ENCODE data around the gene TP73.

Gene TP73

DNA sequence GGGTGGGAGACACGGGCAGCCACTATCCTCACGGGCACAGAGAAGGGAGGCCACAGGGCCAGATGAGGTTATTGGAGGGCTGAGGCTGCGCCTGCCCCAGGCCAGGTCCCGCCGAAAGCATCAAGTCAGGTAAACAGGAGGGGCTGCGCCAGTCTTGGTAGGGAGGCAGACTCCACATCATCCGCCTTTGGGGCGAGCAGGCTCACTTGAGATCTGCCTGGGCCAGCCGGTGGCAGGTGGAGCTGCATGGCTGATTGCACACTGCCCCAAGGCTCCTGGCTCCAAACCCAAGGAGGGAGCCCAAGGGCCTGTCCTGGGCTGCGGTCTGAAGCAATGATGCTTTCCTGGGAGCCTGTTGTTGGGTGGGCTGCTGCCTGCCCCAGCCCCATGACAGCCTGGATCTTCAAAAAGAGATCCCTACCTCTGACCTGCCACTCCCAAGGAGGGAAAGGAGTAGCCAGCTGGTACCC is 124.8 kb downstream of the TP73 start:
- H3K9ac ChIP-seq (ENCODE audit: low read depth, low read length), result no peak overlapping the region
- H3K4me1 ChIP-seq (ENCODE audit: control insufficient read depth, insufficient read depth, low read length), result peaks cover 5% of the 10 kb centered on the region
- no peak overlapping the region for H3K4me3 ChIP-seq (ENCODE audit: low read depth, low read length)
- no peaks in the 10 kb centered on the region for H3K27me3 ChIP-seq (ENCODE audit: control insufficient read depth, insufficient read depth, low read length)
- peaks cover 35% of the 10 kb centered on the region for H3K36me3 ChIP-seq (ENCODE audit: control insufficient read depth, insufficient read depth, low read length)
- H3K9me3 ChIP-seq (ENCODE audit: control insufficient read depth, insufficient read depth, low read length), result no peaks in the 10 kb centered on the region

GRCh38 chr1:3777647-3778589 is 125.6 kb downstream of the TP73 start:
- Histone ChIP-seq H3K4me3 (ENCODE audit: low read depth, low read length) (no peak overlapping the region), H3K9me3 (ENCODE audit: control insufficient read depth, insufficient read depth, low read length) (no peaks in the 10 kb centered on the region), H3K9ac (ENCODE audit: low read depth, low read length) (no peak overlapping the region), H3K4me1 (ENCODE audit: control insufficient read depth, insufficient read depth, low read length) (peaks cover 5% of the 10 kb centered on the region), H3K27me3 (ENCODE audit: control insufficient read depth, insufficient read depth, low read length) (no peaks in the 10 kb centered on the region), H3K36me3 (ENCODE audit: control insufficient read depth, insufficient read depth, low read length) (peaks cover 40% of the 10 kb centered on the region)

GRCh38 chr1:3778590-3779264 is 126.4 kb downstream of the TP73 start:
- Histone ChIP-seq H3K36me3 (ENCODE audit: control insufficient read depth, insufficient read depth, low read length) (peaks cover 44% of the 10 kb centered on the region), H3K9ac (ENCODE audit: low read depth, low read length) (no peak overlapping the region), H3K27me3 (ENCODE audit: control insufficient read depth, insufficient read depth, low read length) (no peaks in the 10 kb centered on the region), H3K9me3 (ENCODE audit: control insufficient read depth, insufficient read depth, low read length) (no peaks in the 10 kb centered on the region), H3K4me1 (ENCODE audit: control insufficient read depth, insufficient read depth, low read length) (peaks cover 2% of the 10 kb centered on the region), H3K4me3 (ENCODE audit: low read depth, low read length) (no peak overlapping the region)

DNA sequence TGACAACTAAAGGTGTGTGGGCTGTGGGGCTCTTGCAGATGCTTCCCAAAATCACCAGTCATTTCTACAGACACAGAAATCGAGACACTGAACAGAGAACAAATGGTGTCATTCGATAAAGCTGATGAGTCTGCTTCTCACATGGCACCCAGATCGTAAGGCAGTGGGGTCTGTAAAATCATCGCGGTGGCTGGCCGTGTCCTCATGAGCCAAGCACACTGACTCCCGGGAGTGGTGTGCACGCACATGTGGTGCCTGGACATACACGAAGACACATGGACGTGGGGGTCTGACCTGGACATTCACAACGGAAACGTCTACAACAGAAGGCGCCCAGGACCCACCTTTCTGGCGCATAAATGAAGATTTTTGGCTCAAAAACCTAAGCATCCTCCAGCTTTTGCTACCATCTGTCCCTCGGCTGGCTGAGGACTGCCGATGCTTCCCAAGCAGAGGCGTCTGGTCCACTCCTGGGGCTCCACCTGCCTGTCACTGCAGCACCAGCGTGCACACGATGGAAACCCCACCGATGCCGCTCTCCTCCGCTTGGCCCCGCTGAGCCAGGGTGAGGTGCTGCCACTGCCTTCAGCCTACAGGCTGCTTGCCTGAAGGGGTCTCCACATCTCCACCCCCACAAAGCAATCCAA is 127.1 kb downstream of the TP73 start:
- Histone ChIP-seq H3K9ac (ENCODE audit: low read depth, low read length) (no peak overlapping the region), H3K4me3 (ENCODE audit: low read depth, low read length) (no peak overlapping the region), H3K9me3 (ENCODE audit: control insufficient read depth, insufficient read depth, low read length) (no peaks in the 10 kb centered on the region), H3K27me3 (ENCODE audit: control insufficient read depth, insufficient read depth, low read length) (no peaks in the 10 kb centered on the region), H3K4me1 (ENCODE audit: control insufficient read depth, insufficient read depth, low read length) (peaks cover 2% of the 10 kb centered on the region), H3K36me3 (ENCODE audit: control insufficient read depth, insufficient read depth, low read length) (peaks cover 50% of the 10 kb centered on the region)

GRCh38 chr1:3779912-3780416 is 127.6 kb downstream of the TP73 start:
- Histone ChIP-seq H3K36me3 (ENCODE audit: control insufficient read depth, insufficient read depth, low read length) (peaks cover 56% of the 10 kb centered on the region), H3K9me3 (ENCODE audit: control insufficient read depth, insufficient read depth, low read length) (no peaks in the 10 kb centered on the region), H3K4me3 (ENCODE audit: low read depth, low read length) (no peak overlapping the region), H3K9ac (ENCODE audit: low read depth, low read length) (no peak overlapping the region), H3K4me1 (ENCODE audit: control insufficient read depth, insufficient read depth, low read length) (peaks cover 2% of the 10 kb centered on the region), H3K27me3 (ENCODE audit: control insufficient read depth, insufficient read depth, low read length) (no peaks in the 10 kb centered on the region)

- Histone ChIP-seq H3K9me3 (ENCODE audit: control insufficient read depth, insufficient read depth, low read length) (no peaks in the 10 kb centered on the region), H3K27me3 (ENCODE audit: control insufficient read depth, insufficient read depth, low read length) (no peaks in the 10 kb centered on the region), H3K4me1 (ENCODE audit: control insufficient read depth, insufficient read depth, low read length) (no peaks in the 10 kb centered on the region), H3K36me3 (ENCODE audit: control insufficient read depth, insufficient read depth, low read length) (peaks cover 58% of the 10 kb centered on the region), H3K4me3 (ENCODE audit: low read depth, low read length) (no peak overlapping the region), H3K9ac (ENCODE audit: low read depth, low read length) (no peak overlapping the region)
These were observed 128.6 kb downstream of the TP73 start for GRCh38 chr1:3780901-3781300.

- Histone ChIP-seq H3K27me3 (ENCODE audit: control insufficient read depth, insufficient read depth, low read length) (no peaks in the 10 kb centered on the region), H3K36me3 (ENCODE audit: control insufficient read depth, insufficient read depth, low read length) (peaks cover 71% of the 10 kb centered on the region), H3K4me3 (ENCODE audit: low read depth, low read length) (no peak overlapping the region), H3K9ac (ENCODE audit: low read depth, low read length) (no peak overlapping the region), H3K4me1 (ENCODE audit: control insufficient read depth, insufficient read depth, low read length) (no peaks in the 10 kb centered on the region), H3K9me3 (ENCODE audit: control insufficient read depth, insufficient read depth, low read length) (no peaks in the 10 kb centered on the region)
These were observed 131.5 kb downstream of the TP73 start for GRCh38 chr1:3783651-3784474.

DNA sequence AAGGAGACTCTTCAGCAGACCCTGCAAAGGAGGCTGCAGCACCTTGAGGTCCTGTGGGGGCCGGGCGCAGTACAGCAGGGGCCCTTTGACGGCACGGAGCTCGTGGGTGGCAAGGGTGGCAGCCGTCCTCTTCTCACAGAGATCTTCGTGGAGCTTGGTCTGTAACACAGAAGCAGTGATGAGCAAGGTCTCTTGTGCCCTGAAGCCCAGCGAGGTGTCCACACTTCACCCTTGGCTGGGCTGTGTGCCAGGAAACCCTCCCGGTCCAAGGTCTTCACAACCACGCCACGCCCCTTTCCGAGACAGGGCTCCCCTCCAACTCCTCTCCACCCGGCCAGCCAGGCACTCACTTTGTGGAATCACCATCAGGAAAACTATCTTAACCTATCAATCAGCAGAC is 132.7 kb downstream of the TP73 start:
- Histone ChIP-seq H3K4me3 (ENCODE audit: low read depth, low read length) (no peak overlapping the region), H3K4me1 (ENCODE audit: control insufficient read depth, insufficient read depth, low read length) (peaks cover 3% of the 10 kb centered on the region), H3K9me3 (ENCODE audit: control insufficient read depth, insufficient read depth, low read length) (no peaks in the 10 kb centered on the region), H3K36me3 (ENCODE audit: control insufficient read depth, insufficient read depth, low read length) (peaks cover 62% of the 10 kb centered on the region), H3K27me3 (ENCODE audit: control insufficient read depth, insufficient read depth, low read length) (no peaks in the 10 kb centered on the region), H3K9ac (ENCODE audit: low read depth, low read length) (no peak overlapping the region)

DNA sequence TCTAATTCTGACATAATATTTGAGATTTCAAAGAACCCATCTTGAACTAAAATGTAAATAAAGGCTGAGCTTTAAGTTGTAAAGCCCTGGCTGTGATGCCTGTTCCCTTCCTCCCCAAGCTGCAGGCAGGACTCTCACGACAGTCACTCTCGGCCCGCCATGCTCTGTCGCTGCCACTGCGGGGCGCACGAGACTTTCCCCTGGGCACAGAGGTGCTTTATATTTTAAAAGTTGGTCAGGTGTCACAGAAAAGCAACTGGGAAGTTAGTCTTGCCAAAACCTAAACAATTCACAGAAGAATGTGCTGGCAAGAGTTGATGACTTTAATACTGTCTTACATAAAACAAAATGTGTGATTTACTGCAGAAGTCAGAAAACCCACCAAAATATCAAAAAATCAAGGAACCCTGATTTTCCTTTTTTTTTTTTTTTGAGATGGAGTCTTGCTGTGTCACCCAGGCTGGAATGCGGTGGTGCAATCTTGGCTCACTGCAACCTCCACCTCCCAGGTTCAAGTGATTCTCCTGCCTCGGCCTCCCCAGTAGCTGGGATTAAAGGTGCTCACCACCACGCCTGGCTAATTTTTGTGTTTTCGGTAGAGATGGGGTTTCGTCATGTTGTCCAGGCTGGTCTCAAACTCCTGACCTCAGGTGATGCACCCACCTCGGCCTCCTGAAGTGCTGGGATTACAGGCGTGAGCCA is 133.3 kb downstream of the TP73 start:
- H3K36me3 ChIP-seq (ENCODE audit: control insufficient read depth, insufficient read depth, low read length), result peaks cover 57% of the 10 kb centered on the region
- no peak overlapping the region for H3K9ac ChIP-seq (ENCODE audit: low read depth, low read length)
- H3K27me3 ChIP-seq (ENCODE audit: control insufficient read depth, insufficient read depth, low read length), result no peaks in the 10 kb centered on the region
- no peaks in the 10 kb centered on the region for H3K9me3 ChIP-seq (ENCODE audit: control insufficient read depth, insufficient read depth, low read length)
- H3K4me1 ChIP-seq (ENCODE audit: control insufficient read depth, insufficient read depth, low read length), result peaks cover 3% of the 10 kb centered on the region
- H3K4me3 ChIP-seq (ENCODE audit: low read depth, low read length), result no peak overlapping the region

Data from iPS-15b (cell line).